Activated gamma-delta T cell treated with anti-CD3 and anti-CD28 coated beads, Interleukin-2, amount 50 U/mL, for 16 hours (primary cell): ENCODE measurements around the gene PLA2G5.
"Not testable (repeated sequence)": the region's sequence is repeated elsewhere in the genome, so short reads cannot be mapped to it uniquely, and the experiment has no call there.

ENCODE experiments used
- DNase-seq: peaks from one replicate; pipeline ENCODE4 v3.0.0-alpha.2; 2020; ENCODE audit warnings: low read depth

Gene PLA2G5, protein sequence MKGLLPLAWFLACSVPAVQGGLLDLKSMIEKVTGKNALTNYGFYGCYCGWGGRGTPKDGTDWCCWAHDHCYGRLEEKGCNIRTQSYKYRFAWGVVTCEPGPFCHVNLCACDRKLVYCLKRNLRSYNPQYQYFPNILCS

GRCh38 chr1:20069874-20070273 lies at the start of gene PLA2G5:
Gene PLA2G5, plus strand, starts transcription at chr1:20070194. Its CDS starts 14,637 bp downstream, at chr1:20084831.
- no peak for DNase-seq

- no peak for DNase-seq
Observed at GRCh38 chr1:20028125-20028524, 41.9 kb upstream of the PLA2G5 start.

GRCh38 chr1:20028726-20029125 lies 41.3 kb upstream of the PLA2G5 start:
- DNase-seq: no peak

- no peak for DNase-seq
Observed at GRCh38 chr1:20029178-20029912, 40.6 kb upstream of the PLA2G5 start.

DNA sequence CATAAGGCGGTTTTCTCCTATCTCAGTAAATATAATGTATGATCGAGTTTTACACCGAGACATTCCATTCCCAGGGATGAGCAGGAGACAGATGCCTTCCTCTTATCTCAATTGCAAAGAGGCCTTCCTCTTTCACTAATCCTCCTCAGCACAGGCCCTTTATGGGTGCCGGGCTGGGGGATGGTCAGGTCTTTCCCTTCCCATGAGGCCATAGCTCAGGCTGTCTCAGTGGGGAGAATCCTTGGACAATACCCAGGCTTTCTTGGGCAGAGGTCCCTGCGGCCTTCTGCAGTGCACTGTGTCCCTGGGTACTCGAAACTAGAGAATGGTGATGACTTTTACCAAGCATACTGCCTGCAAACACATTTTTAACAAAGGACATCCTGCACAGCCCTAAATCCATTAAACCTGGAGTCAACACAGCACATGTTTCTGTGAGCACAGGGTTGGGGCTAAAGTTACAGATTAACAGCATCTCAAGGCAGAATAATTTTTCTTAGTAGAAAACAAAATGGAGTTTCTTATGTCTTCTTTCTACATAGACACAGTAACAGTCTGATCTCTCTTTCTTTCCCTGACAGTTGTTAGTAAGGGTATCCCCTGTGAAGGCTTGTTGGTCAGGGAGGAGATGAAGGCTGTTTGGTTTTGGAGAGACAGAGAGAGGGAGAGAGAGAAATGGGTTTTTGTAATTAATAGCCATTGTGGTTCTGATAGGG lies 39.4 kb upstream of the PLA2G5 start:
- DNase-seq: not testable (repeated sequence)

GRCh38 chr1:20031161-20031560 lies 38.8 kb upstream of the PLA2G5 start:
- no peak for DNase-seq

GRCh38 chr1:20031836-20032235 lies 38.2 kb upstream of the PLA2G5 start:
- no peak for DNase-seq

- DNase-seq: no peak
Observed at GRCh38 chr1:20032425-20032824, 37.6 kb upstream of the PLA2G5 start.

DNA sequence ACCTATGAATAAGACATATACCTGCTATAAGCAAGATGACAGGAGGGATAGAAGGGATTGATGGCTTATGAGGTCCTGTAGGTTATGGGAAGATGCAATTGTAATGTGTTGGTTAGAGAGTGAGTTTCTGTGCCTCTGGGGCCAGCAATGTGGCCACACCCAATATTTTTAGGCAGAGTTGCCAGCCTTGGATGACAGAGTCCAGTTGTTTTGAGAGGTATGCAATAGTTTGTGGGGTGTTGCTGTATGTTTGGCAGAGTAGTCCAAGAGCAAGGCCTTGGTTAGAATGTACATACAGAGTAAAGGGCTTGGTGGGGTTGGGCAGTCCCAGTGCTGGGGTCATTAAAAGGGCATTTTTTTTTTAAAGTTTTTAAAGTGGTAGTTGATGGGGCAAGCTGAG lies 36.6 kb upstream of the PLA2G5 start:
- no peak for DNase-seq

- no peak for DNase-seq
Observed at GRCh38 chr1:20035114-20035513, 34.9 kb upstream of the PLA2G5 start.

DNA sequence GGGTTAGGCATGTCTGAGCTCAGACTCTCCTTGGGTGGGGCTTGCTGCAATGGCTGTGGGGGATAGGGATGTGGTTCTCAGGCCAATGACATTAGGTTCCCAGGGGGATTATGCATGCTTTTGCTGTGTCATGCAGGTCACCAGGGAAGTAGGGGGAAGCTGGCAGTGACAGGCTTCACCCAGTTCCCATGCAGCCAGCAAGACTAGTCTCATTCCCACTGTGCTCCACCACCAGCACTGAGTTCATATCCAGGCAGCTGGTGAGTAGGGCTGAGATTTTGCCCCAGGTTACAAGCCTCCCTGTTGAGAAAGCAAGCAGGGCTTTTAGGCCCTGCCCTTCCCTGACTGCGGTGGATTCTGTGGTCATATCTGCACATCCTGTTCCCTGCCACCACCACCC lies 32.1 kb upstream of the PLA2G5 start:
- no peak for DNase-seq

DNA sequence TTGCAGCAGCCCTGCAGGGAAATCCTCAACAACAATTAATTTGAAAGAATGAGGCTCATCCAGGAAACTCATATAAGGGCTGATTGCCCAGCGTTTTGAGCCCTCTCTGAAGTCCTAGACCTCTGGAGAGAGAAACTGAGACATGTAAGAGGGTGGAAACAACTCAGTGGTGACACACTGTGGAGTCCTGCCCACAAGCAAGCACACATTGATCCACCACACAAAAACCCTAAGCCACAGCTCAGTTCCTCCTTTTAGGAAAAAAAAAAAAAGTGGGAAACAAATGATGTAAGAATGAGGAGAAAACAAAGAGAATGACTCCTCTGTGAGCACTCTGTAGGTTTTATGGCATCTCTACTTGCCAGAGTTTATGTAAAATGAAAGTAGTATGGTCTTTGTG lies 22.9 kb upstream of the PLA2G5 start:
- DNase-seq: no peak

- no peak for DNase-seq
Observed at GRCh38 chr1:20048563-20048962, 21.4 kb upstream of the PLA2G5 start.

GRCh38 chr1:20049056-20049798 lies 20.8 kb upstream of the PLA2G5 start:
- DNase-seq: not testable (repeated sequence)

DNA sequence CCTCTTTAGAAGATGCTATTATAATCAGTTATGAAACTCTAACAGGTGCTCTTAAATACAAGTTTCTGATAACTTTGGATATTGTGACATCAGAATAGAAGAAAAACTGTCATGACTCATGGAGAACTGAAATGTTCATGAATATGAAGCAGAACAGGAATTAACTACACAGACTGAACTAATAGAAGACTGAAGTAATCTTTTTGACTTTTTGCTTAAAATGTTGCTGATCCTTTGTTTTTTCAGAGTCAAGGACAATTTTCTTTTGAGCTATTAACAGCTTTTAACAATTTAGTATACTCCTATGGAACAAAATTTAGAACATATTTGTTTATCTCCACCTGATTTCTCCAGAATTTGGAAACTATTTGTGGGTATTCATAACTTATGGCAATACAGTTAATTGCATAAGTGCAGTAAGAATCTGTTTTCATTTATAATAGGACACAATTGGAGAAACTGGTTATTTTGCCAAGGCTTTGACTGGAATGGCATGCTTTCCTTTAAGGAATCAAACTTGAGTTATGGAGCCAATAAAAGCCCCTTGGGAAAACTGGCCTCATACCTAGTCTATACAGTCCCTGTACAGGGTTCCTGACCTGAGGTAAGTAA lies 18.7 kb upstream of the PLA2G5 start:
- no peak for DNase-seq

DNA sequence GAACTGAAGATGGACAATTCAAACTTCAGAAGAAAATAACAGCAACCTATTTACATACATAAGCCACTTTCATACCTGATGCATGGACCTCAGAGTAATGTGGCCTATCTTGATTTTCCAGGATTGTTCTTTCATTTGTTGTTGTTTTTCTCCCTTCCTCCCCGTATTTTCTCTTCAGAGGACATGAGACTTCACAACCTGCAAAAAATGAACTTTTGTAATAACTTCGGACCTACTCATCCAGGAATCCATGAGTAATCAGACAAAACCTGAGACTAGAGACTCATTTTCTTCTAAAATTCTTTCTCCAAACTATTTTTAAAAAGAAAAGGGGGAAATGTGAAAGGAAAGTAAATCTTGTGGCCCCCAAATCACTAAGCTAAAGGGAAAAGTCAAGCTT lies 17.6 kb upstream of the PLA2G5 start:
- no peak for DNase-seq

DNA sequence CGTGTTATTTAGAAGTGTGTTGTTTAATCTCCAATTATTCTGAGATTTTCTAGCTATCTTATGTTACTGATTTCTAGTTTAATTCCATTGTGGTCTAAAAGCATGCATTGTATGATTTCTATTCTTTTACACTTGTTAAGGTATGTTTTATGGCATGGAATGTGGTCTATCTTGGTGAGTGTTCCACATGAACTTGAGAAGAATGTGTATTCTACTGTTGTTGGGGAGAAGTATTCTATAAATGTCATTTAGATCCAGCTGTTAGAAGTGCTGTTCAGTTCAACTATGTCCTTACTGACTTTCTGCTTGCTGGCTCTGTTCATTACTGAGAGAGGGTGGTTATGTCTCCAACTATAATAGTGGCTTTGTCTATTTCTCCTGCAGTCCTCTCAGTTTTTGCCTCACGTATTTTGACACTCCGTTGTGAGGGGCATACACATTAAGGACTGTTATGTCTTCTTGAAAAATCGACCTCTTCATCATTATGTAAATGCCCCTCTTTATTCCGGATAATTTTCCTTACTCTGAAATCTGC lies 12.0 kb upstream of the PLA2G5 start:
- DNase-seq: no peak

GRCh38 chr1:20058531-20058930 lies 11.5 kb upstream of the PLA2G5 start:
- peak; percentile 32 for DNase-seq

DNA sequence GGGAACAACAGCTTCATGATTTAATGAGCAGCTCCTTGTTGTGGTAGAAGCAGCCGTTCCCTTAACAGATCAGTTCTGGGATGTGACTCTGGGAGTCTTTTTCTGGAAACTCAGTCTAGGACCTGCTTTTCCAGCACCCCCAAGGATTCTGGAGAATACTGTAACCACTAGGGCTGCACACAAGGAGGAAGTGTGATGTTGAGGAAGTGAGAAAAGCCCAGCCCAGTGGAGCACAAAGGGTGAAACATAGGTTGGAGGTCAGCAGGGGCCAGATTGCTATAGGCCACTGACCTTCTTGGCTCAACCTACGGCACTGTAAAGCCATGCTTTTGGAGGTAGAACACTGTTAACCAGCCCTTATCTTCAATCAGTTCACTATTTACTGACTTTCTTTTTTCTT lies 10.1 kb upstream of the PLA2G5 start:
- no peak for DNase-seq

GRCh38 chr1:20060791-20061190 lies 9.2 kb upstream of the PLA2G5 start:
- DNase-seq: not testable (repeated sequence)

GRCh38 chr1:20061866-20062265 lies 8.1 kb upstream of the PLA2G5 start:
- DNase-seq: no peak

GRCh38 chr1:20063861-20064292 lies 6.1 kb upstream of the PLA2G5 start:
- no peak for DNase-seq
